ENCODE measurements around the gene TRAPPC4.
"Not testable (repeated sequence)": the region's sequence is repeated elsewhere in the genome, so short reads cannot be mapped to it uniquely, and the experiment has no call there.

Gene TRAPPC4

DNA sequence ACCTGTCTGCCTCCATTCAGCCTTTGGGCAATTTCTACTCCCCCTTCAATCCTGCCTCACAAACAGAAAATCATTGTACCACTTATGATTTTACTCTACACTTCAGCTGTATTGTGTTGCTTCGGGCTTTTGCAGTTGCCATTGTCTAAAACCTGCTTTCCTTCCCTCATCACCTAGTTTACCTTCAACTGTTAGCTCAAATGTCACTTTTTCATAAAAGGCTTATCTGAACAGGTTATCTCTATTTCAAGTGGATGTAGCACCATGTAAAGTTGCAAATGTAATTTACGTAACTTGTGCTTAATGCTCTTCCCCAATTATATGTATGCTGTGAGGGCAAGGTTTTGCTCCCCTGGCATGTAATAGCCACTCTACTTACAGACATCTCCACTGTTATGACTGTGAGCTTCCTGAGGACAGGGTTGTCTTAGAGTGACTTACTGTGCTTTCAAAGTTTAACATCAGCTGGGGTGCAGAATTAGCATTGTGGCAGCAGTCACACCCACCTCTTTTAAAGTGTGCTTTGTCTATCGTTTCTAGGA is 5.9 kb upstream of the TRAPPC4 start:
- TF ChIP-seq CTCF (IDR thresholded peaks at IDR 0.05; ENCODE audit: low read depth, low read length): no peak
- no peak for DNase-seq
- H3K27me3 ChIP-seq: no peaks in the 10 kb centered on the region
- H3K4me3 ChIP-seq (ENCODE audit: low read depth, low read length): no peak overlapping the region
- no peaks in the 10 kb centered on the region for H3K9me3 ChIP-seq
- H3K4me1 ChIP-seq: no peaks in the 10 kb centered on the region
- H3K36me3 ChIP-seq: peaks cover 57% of the 10 kb centered on the region

GRCh38 chr11:119014209-119014924 is 4.2 kb upstream of the TRAPPC4 start:
- peaks cover 59% of the 10 kb centered on the region for H3K36me3 ChIP-seq
- H3K4me3 ChIP-seq (ENCODE audit: low read depth, low read length): no peak overlapping the region
- no peaks in the 10 kb centered on the region for H3K4me1 ChIP-seq
- DNase-seq: no peak
- H3K9me3 ChIP-seq: no peaks in the 10 kb centered on the region
- no peak for TF ChIP-seq CTCF (IDR thresholded peaks at IDR 0.05; ENCODE audit: low read depth, low read length)
- no peaks in the 10 kb centered on the region for H3K27me3 ChIP-seq

- TF ChIP-seq CTCF (IDR thresholded peaks at IDR 0.05; ENCODE audit: low read depth, low read length): peak; percentile 27; the same call in 1 of the 2 replicates
- no peaks in the 10 kb centered on the region for H3K9me3 ChIP-seq
- no peak for DNase-seq
- H3K4me1 ChIP-seq: no peaks in the 10 kb centered on the region
- H3K4me3 ChIP-seq (ENCODE audit: low read depth, low read length): no peak overlapping the region
- H3K27me3 ChIP-seq: no peaks in the 10 kb centered on the region
- peaks cover 59% of the 10 kb centered on the region for H3K36me3 ChIP-seq
Measured at GRCh38 chr11:119015054-119015611, 3.4 kb upstream of the TRAPPC4 start.

GRCh38 chr11:119016216-119017009 is 2.2 kb upstream of the TRAPPC4 start:
- no peak for DNase-seq
- H3K4me3 ChIP-seq (ENCODE audit: low read depth, low read length): peak overlapping the region; percentile 87
- H3K9me3 ChIP-seq: no peaks in the 10 kb centered on the region
- H3K4me1 ChIP-seq: no peaks in the 10 kb centered on the region
- peaks cover 60% of the 10 kb centered on the region for H3K36me3 ChIP-seq
- H3K27me3 ChIP-seq: no peaks in the 10 kb centered on the region
- no peak for TF ChIP-seq CTCF (IDR thresholded peaks at IDR 0.05; ENCODE audit: low read depth, low read length)

GRCh38 chr11:119017377-119017776 is 1.2 kb upstream of the TRAPPC4 start:
- not testable (repeated sequence) for DNase-seq, H3K4me1 ChIP-seq, H3K9me3 ChIP-seq, H3K27me3 ChIP-seq
- H3K36me3 ChIP-seq: peaks cover 66% of the 10 kb centered on the region
- H3K4me3 ChIP-seq (ENCODE audit: low read depth, low read length): peak overlapping the region; percentile 87

DNA sequence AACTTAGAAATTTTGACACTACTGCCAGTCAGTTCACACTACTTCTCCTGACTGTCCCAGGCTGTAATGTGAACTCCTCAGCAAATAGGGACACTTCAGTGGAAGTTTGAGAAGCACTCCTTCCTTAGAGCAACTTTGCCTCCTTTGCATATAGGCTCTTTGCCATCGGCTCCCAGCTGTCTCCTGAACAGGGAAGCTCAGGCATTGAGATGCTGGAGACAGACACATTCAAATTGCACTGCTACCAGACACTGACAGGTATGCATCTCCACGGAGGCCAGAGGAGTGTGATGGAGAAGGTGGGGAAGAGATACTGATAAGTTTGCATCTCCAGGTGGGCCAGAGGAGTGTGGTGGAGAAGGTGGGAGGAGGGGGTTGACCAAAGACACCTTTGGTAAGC is 1.4 kb downstream of the TRAPPC4 start:
- no peaks in the 10 kb centered on the region for H3K4me1 ChIP-seq
- H3K36me3 ChIP-seq: peaks cover 68% of the 10 kb centered on the region
- H3K9me3 ChIP-seq: no peaks in the 10 kb centered on the region
- DNase-seq: no peak
- H3K27me3 ChIP-seq: no peaks in the 10 kb centered on the region
- TF ChIP-seq CTCF (IDR thresholded peaks at IDR 0.05; ENCODE audit: low read depth, low read length): no peak
- H3K4me3 ChIP-seq (ENCODE audit: low read depth, low read length): peak overlapping the region; percentile 87

Data from BE2C (cell line).